ENCODE data around the gene USH2A.

- no peak for TF ChIP-seq CTCF (IDR thresholded peaks at IDR 0.05; ENCODE audit: borderline replicate concordance, extremely low read depth, low read length, poor library complexity, severe bottlenecking)
- TF ChIP-seq EZH2 (IDR thresholded peaks at IDR 0.05; ENCODE audit: borderline replicate concordance, low read depth, low read length, severe bottlenecking), result no peak
Observed at GRCh38 chr1:216014086-216014485, 409.2 kb downstream of the USH2A start.

Data from DND-41 (cell line).